Measurements from ENCODE around the gene UBL5.

GRCh38 chr19:9862938-9863337, 35.2 kb downstream of the UBL5 start:
- TF ChIP-seq TAF1 (conservative IDR thresholded peaks at IDR 0.05) (no peak), CTCF (IDR thresholded peaks at IDR 0.05; ENCODE audit: low read depth, low read length, missing input control) (no peak), REST (IDR thresholded peaks at IDR 0.05) (no peak), RAD21 (IDR thresholded peaks at IDR 0.05) (no peak), MAX (IDR thresholded peaks at IDR 0.05) (no peak), SP1 (IDR thresholded peaks at IDR 0.05) (no peak)
- TF ChIP-seq, protein P1, sequence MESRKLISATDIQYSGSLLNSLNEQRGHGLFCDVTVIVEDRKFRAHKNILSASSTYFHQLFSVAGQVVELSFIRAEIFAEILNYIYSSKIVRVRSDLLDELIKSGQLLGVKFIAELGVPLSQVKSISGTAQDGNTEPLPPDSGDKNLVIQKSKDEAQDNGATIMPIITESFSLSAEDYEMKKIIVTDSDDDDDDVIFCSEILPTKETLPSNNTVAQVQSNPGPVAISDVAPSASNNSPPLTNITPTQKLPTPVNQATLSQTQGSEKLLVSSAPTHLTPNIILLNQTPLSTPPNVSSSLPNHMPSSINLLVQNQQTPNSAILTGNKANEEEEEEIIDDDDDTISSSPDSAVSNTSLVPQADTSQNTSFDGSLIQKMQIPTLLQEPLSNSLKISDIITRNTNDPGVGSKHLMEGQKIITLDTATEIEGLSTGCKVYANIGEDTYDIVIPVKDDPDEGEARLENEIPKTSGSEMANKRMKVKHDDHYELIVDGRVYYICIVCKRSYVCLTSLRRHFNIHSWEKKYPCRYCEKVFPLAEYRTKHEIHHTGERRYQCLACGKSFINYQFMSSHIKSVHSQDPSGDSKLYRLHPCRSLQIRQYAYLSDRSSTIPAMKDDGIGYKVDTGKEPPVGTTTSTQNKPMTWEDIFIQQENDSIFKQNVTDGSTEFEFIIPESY (IDR thresholded peaks at IDR 0.05), result no peak

Measured in liver (tissue), 3 donors.